HEK293 (cell line): ENCODE data around the gene NOL9.

Source experiments
- CTCF ChIP-seq: fragments of 450-650 bp; formaldehyde crosslinking; IDR thresholded peaks from 2 replicates; pipeline ENCODE4 v1.5.1; 2016; ENCODE audit warnings: missing biosample characterization, missing genetic modification characterization
- ELK4 ChIP-seq: IDR thresholded peaks from 2 replicates; pipeline ENCODE4 v1.6.1; 2011; ENCODE audit warnings: mild to moderate bottlenecking, low read depth, low read length, borderline replicate concordance
- GLI4 ChIP-seq: fragments of 450-650 bp; formaldehyde crosslinking; IDR thresholded peaks from 2 replicates; pipeline ENCODE4 v1.5.1; 2016; ENCODE audit warnings: missing biosample characterization, missing genetic modification characterization
- RBAK ChIP-seq: fragments of 450-650 bp; formaldehyde crosslinking; IDR thresholded peaks from 2 replicates; pipeline ENCODE4 v1.5.1; 2016; ENCODE audit warnings: missing biosample characterization, missing genetic modification characterization
- SP2 ChIP-seq: fragments of 450-650 bp; formaldehyde crosslinking; IDR thresholded peaks from 2 replicates; pipeline ENCODE4 v1.5.1; 2016; ENCODE audit warnings: missing biosample characterization, missing genetic modification characterization
- ZNF16 ChIP-seq: fragments of 450-650 bp; formaldehyde crosslinking; IDR thresholded peaks from 2 replicates; pipeline ENCODE4 v1.5.1; 2016; ENCODE audit warnings: low read depth, missing biosample characterization, missing genetic modification characterization

DNA sequence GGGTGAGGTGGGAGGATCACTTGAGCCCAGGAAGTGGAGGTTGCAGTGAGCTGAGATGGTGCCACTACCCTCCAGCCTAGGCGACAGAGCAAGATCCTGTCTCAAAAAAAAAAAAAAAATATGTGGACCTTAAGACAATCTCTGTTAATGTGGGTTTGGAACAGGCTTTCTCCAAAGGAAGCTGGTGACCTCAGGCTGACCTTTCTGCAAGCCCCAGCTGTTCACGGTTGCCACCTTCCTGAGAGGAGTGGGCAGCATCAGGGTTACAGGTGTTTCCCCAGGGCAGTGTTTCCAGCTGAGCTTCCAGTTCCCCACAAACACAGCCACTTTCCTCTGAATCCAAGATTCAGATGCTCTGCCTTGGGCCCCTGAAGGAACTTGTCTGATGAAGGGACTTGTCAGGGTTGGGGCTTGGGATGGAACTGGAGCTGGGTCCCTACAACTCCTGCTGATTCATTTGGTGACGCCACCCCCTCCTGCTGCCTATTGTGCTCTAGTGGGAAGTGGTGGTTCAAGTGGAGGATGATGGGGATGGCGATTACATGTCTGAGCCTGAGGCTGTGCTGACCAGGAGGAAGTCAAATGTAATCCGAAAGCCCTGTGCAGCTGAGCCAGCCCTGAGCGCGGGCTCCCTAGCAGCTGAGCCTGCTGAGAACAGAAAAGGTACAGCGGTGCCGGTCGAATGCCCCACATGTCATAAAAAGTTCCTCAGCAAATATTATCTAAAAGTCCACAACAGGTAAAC is 27.4 kb upstream of the NOL9 start:
- TF ChIP-seq GLI4 (tag by site-specific recombination) (no peak), RBAK (tag by site-specific recombination) (no peak), CTCF (tag by site-specific recombination) (no peak), ELK4 (no peak), SP2 (tag by site-specific recombination) (no peak), ZNF16 (tag by site-specific recombination) (no peak)
